Activated naive CD4-positive, alpha-beta T cell (primary cell): ENCODE measurements around the gene PEX5L.

Experiments
- DNase-seq, 4 experiments: peaks; one replicate each; lab custom pipeline; 2025; lab: John Stamatoyannopoulos, UW

Gene PEX5L

GRCh38 chr3:179955809-179956208 lies 80.9 kb downstream of the PEX5L start:
- DNase-seq, result no peak

- no peak for DNase-seq
Measured at GRCh38 chr3:179955286-179955685, 81.5 kb downstream of the PEX5L start.

GRCh38 chr3:179953993-179954870 lies 82.5 kb downstream of the PEX5L start:
- DNase-seq, result no peak

- no peak for DNase-seq
Measured at GRCh38 chr3:179950840-179951239, 85.9 kb downstream of the PEX5L start.

DNA sequence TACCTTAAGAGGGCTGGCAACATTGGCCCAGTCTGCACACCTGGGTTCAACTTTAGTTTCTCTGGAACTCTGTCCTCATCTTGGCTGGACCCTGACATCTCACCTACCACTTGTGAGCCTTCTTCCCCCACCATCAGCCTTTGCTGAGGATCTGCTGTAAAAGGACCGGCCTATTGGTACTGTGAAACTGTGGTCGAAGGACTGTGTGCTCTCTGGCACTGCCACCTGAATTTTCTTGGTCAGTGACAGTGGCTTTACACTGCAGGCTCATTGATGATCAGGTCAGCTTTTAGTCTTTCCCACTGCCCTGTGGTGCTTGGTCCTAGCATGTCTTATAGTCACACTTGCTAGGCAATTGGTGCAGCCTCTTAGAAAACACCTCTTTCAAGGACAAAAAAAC lies 86.9 kb downstream of the PEX5L start:
- no peak for DNase-seq

DNA sequence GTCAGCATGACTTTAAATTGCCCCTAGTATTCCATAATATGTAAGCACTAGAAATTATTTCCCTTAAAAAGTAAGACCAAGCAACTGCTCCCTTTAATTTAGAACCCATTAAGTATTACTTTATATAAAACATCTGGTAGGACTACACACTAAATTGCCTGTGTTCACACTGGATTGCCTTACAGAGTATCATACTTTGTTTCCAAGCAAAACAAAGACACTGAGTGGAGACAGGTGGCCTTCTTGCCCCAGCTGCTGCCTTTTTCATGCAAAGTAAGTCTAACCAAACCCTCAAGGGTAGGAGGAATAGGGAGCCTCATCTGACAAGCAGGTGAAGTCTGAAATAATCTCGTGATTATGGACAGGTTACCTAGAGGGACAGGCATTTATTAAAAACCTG lies 87.3 kb downstream of the PEX5L start:
- no peak for DNase-seq

DNA sequence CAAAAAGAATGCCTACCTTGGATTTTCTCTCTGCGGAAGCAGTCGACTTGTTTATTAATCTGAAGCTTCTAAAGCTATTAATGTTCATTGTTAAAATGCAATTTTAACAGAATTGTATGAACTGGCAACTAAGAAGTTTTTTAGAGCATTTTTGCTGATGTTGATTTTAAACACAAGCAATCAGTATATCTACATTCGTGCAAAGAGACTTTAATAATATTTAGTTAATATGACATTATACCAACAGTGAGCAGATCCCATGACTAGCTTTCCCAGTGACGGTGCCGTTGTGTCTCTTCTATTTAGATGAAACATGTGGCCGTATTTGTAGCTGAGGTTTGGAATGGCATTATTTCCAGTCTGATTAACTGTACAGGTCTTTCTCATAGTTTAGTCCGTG lies 88.0 kb downstream of the PEX5L start:
- DNase-seq, result no peak

- no peak for DNase-seq
Measured at GRCh38 chr3:179945569-179945968, 91.2 kb downstream of the PEX5L start.

GRCh38 chr3:179943117-179943880 lies 93.4 kb downstream of the PEX5L start:
- no peak for DNase-seq

DNA sequence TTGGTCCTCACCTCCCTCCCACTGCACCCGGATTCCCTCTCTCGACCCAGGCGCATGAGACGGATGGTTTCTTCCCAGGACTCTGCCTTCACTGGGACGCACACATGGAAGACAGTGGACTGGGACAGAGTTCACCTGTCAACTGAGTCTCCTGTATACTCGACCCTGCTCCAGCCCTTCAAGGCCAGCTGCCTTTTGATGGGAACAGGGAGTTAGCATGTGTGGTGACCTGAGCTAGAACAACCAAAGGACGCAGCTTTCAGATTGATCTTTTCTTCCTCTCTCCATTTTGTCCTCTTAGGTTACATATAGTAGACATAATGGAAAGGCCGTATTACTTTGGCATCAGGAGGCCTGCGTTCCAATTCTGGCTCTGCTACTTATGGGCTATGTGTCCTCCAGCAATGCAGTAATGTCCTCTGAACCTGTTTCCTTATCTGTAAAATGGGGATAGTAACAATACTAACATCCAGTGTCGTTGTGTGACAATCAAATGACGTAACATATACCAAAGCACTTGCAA lies 94.1 kb downstream of the PEX5L start:
- DNase-seq, result no peak

DNA sequence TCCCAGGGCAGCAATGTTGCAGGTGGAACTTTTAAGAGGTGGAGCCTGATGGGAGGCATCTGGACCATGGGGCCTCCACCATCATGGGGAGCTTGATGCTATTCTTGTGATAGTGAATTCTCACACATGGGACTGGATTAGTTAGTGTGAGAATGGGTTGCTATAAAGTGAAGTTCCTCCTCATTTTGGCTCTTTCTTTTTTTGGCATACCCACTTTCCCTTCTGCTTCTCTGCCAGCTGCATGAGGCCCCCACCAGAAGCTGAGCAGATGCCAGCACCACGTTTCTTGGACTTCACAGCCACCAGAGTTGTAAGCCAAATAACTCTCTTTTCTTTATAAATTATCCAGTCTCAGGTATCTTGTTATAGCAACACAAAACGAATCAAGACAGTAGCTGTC lies 101.0 kb downstream of the PEX5L start:
- DNase-seq, result no peak

DNA sequence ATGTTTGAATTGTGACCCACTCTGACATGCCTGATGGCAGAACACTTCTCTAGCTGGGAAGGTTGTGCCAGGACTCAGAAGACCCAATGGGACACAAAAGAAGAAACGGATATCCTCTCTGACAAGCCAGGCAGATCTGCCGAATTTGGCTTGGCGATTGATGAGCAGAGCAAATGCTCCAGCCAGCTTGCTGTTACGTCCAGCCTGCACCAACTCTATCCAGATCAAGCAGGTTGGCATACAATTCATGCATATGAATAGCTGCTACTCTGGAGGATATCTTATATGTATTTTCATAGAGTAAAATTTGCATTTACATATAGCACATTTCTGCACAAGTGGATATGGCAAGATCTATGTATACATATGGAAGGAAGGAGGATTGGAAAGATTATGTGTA lies 102.8 kb downstream of the PEX5L start:
- DNase-seq, result no peak

DNA sequence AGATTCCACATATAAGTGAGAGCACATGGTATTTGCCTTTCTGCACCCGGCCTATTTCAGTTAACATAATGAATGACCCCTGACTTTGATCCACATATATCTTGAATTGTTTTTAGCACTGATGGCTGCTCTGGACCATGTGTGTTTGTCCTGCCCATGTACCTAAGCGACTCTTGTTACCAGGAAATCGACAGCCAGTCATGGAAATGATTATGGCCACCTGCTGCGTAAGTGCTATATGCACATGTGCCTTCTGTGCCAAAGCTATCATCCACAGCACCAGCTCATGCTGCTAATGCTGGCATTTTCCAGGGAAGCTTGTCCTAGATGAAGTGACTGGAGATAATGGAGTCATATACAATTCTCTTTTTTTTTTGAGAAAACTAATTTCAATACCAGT lies 103.7 kb downstream of the PEX5L start:
- no peak for DNase-seq

GRCh38 chr3:179932674-179933073 lies 104.1 kb downstream of the PEX5L start:
- no peak for DNase-seq

DNA sequence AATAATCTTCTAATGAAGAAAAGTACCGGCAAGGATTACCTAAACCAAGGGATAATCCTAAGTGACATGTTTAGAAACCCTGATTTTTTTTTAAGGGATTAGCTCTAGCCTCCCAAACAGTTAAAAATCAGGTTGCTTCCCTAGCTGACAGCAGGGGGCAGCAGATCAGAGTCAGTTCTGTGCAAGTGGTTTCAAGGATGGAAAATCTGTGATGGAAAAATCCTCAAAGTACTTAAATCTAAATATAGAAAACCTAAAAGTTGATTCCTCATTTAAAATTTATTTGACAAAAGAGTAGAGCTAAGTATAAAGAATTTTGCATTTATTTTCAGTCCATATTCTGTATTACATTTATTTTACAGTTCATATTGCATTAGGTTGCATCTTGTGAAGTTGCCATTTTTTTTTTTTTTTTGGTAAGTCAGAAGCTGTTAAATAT lies 107.6 kb downstream of the PEX5L start:
- DNase-seq, result peak in 3 of 4 experiments; percentile 0 to 1 (median 0)

DNA sequence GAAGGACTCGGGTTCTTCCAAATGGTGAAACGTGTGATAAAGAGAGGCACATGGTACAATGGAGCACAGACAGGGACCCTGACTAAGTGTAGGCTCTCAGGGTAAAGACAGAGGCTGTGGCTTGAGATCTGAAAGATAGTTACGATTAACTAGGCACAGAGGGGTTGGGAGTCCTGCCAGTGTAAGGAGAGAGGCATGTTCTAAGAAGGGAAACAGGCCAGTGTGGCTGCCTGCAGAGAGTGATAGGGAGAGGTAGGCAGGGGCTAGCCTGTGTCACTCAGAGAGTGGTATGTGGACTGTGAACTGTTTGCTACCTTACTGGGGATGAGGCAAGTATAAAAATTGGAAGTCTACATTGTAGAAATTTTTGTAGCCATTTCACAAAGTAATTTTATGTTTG lies 109.5 kb downstream of the PEX5L start:
- DNase-seq, result no peak

- DNase-seq, result no peak
Measured at GRCh38 chr3:179921951-179922350, 114.8 kb downstream of the PEX5L start.

DNA sequence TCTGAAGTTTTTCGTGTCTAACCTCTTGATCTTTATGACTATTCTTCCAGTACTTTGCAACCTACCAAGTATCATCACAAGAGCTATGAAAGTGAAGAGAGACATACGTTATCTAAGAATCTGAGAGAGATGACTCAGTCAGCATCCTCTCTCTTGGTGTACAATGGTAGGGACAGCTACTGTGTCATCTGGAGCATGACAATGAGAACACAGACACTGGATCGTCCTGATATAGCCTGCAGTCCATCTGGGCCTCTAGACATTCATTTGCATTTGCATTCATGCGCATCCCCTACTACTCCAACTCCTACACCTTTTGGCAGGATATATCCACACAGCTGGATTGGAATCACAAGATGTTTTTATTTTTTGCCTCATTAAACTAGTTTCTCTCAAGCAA lies 115.2 kb downstream of the PEX5L start:
- DNase-seq, result no peak

GRCh38 chr3:179907784-179908482 lies 128.8 kb downstream of the PEX5L start:
- DNase-seq, result no peak

DNA sequence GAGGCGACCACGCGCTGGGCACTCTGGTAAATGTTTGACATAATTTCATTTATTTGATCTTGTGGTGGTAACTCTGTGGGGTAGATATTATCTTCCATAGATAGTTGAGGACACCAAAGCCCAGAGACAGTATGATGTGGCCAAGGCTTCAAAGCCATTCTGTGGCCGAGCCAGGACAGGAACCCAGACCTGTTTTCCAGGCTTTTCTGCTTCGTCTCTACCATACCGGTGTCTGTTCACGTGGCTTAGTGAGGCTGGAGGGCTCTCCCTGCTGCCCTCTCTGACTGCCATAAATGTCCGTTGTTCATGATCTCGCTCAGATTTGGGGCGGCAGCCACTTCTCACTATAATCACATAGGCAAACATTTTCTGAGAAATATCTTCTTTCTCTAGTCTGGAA lies 134.7 kb downstream of the PEX5L start:
- no peak for DNase-seq

DNA sequence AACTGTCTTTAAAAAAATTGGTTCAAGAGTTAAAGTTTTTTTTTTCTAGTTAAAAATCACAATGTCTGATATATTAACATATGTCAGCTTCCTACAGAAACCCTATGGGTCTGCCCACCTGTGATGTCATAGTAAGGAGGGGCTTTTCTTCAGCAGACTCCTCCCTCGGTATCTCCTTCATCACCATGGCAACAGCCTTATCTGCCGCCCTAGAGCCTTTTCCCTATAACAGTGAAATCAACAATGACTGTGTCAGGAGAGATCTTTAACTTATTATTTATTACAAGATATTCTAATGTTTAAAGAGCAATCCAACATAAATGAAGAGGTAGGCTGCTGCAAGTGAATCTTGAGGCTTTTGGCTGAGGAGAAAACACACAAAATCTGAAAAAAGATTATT lies 138.7 kb downstream of the PEX5L start:
- no peak for DNase-seq

DNA sequence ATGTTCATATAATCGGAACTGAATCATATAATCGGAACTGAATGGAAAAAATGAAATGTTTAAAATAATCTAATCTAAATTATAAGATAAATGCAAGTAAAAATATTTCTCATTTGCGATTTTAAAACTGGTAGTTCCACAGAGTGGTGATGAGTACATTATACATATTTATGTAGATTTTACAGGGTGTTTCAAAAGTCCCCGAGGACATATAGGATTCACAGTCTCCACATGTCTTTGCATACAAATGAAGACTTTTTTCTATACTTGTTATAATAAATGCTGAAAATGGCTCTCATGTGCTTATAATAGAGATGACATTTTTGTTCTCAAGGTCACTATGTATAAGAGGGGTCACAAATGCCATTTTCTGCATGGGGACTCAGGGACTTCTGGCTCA lies 139.5 kb downstream of the PEX5L start:
- no peak for DNase-seq
